Measurements from ENCODE around the gene DMXL2.

Gene DMXL2

DNA sequence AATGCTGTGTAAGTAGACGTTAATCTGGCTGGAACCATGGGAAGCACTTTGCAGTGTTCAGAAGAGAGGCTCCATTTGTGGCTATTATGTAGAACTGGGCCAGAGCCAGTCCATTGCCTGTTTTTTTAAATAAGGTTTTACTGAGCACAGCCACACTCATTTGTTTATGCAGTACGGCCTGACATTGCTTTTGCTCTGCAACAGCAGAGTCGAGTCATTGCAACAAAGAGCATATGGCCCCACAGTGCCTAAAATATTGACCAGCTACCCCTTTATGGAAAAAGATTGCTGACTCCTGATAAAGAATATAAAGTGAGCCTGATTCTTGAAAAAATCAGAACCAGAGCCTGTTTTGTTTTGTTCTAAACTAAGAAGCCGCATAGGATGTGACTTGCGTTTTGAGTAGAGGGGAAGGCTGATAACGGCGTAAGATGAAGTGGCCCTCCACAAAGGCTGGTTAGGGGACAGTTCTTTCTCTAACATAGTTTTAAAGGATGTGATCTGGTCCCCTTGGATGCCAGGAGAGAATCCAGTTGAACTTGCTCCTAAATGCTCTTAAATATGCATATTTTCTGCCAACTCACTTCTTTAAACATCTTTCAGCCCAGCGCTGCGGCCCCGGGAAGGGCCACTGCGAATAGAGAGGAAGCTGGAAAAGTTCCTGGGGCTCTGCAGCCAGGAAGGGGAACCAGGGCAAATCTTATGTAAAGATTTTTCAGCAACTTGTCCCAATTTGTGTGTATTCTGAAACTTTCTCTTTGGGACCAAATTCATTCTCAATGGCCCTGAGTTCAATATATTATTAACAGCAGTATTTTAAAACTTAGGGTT lies 216.7 kb downstream of the DMXL2 start:
- DNase-seq (ENCODE audit: low read depth) = no peak

DNA sequence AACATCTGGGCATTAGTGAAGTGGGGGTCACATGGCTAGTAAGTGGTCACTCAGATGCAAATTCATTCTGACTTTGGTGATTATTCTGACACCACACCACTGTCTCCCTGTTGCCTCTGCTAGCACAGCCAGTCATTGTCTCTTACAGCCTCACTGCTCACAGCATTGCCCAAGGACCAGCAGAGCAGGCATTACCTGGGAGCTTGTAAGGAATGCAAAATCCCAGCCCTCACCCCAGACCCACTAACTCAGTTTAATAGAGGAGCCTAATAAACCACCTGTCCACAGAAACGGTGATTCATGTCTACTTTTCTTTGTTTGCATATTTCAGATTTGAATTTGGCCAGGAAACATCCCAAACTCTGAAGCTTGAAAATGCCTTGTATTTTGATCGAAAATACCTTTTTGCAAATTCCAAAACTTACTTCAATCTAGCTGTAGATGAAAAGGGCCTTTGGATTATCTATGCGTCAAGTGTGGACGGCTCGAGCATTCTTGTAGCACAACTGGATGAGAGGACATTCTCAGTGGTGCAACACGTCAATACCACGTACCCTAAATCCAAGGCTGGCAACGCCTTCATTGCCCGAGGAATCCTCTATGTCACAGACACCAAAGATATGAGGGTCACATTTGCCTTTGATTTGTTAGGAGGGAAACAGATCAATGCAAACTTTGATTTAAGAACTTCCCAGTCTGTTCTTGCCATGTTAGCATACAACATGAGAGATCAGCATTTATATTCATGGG lies 218.4 kb downstream of the DMXL2 start:
- DNase-seq (ENCODE audit: low read depth) = no peak

DNA sequence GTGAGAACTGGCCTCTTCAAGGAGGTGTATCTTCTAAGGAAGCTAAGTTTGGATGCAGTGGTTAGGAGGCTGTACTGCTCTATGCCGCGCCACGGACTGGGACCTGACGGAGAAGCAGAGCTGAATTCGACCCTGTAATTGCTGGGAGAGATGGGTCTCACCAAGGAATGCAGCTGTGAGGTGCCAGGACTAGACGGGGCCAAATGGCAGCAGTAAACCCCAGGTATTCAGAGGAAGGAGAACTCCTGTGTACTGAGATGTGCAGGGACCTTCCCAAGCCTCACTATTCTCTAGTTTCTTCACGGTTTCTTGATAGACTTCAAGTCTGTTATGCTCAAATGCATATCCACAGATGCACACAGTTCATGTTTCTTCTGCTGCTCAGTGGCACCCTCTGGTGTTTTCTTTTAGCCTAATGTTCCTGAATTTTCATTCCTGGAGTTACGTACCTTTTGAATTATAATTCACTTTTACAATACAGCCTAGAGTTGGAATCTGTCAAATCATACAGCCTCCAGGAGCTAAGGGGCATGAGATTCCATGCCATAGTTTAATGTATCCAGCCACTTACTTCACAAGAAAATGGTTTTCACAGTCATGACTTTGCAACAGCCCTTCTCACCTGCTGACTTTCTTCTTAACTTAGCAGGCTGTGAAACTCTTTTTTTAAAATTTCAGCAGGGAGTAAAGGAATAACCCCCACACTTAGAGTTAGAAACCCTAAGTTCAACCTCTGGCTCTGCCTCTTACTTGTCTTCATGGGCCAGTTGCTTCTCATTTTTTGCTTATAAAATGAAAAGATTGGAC lies 219.3 kb downstream of the DMXL2 start:
- DNase-seq (ENCODE audit: low read depth) = no peak

DNA sequence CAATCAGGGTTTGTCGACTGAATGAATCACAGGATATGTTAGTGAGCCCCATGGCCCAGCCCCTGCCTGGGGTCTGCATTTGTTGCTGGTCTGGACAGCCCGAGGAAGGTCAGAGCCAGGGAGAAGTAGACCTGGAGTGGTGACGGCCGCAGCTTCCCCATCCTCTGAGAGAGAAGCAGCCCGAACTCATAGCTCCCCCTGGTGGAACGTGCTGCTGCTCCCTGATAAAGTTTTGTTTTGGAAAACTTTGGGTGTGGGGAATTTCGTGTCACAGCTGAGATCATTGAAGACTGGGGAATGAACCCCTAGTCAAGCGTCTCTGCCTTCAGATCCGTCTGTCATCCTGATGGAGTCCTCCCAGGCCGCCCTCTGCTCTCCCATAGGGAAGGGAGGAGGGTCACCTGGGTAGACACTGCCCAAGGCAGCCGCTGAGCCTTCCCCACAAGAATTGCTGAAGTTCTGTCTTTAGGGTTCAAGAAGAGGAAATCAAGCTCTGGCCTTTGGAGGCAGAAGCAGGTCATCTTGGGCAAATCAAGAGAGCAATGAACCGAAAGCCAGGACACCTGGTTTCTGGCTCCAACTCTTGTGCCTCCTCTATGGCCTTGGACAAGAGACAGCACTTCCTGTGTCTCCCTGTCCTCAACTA lies 220.6 kb downstream of the DMXL2 start:
- no peak for DNase-seq (ENCODE audit: low read depth)

DNA sequence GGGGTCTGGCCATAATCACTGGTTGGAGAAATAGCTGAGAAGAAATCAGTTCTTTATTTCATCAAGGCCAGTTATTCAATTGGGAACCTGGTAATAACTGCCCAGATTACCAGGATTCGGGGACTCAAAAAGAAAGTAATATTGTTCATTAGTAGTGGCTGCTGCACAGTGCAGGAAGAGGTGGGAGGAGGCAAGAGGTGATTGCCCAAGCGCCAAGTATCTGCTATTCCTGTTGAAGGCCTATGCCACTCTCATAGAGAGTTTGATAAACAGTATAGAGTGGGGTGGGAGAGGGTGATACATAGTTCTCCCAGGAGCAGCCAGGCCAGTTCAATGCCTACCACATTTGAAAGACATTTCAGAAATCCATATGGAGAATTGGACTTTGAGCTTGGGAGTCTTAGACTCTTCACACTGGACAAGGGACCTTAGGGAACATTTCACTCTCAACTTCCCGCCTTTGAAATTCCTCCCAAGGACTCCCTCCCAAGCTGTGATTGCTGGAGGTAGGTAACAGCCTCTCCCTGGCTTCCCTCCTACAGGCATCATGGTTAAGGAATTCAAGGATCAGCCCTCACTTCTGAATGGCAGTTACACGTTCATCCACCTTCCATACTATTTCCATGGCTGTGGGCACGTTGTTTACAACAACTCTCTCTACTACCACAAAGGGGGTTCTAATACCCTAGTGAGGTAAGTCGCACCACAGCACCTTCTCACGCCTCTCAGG lies 221.4 kb downstream of the DMXL2 start:
- DNase-seq (ENCODE audit: low read depth) = no peak

DNA sequence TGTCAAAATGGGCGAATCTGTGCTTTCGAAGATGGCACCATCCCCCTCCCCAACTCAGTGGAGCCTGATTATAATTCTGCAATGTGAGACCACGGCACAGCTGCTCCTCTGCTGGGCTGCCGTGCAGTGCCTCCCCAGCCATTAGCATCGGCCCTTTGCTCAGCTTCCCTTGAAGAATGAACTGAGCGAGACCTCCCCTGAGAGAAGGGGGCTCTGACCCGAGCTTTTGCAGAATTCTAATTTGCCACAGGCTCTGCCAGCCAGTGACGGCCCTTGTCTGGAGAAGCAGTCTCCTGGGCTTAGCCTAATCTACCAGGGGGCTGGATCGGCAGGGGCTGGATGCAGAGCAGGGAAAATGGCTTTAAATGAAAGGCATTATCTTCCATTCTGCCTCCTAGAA lies 223.9 kb downstream of the DMXL2 start:
- no peak for DNase-seq (ENCODE audit: low read depth)

Data from GM04504 (cell line).